ENCODE results near the gene DUSP7.

DNA sequence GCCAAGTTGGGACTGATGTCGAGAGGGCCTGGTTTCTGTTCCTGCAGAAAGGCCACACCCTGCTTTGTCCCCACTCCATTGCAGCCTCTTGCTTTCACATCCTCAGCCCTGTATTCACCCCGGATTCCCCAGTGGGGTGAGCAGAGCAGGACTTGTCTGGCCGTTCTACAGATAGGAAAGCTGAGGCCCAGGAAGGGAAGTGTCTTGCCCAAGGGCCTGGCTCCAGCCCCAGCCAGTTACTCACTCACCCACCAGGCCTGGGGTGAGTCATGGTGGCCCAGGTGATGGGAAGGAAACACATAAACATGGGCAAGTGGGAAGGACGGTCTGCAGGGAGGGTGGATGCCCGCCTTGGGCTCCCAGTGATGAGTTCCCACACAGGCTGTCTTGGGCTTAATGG lies 6.1 kb upstream of the DUSP7 start:
- TF ChIP-seq, protein P1, sequence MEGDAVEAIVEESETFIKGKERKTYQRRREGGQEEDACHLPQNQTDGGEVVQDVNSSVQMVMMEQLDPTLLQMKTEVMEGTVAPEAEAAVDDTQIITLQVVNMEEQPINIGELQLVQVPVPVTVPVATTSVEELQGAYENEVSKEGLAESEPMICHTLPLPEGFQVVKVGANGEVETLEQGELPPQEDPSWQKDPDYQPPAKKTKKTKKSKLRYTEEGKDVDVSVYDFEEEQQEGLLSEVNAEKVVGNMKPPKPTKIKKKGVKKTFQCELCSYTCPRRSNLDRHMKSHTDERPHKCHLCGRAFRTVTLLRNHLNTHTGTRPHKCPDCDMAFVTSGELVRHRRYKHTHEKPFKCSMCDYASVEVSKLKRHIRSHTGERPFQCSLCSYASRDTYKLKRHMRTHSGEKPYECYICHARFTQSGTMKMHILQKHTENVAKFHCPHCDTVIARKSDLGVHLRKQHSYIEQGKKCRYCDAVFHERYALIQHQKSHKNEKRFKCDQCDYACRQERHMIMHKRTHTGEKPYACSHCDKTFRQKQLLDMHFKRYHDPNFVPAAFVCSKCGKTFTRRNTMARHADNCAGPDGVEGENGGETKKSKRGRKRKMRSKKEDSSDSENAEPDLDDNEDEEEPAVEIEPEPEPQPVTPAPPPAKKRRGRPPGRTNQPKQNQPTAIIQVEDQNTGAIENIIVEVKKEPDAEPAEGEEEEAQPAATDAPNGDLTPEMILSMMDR (IDR thresholded peaks at IDR 0.05), result no peak
- no peak for TF ChIP-seq POLR2A (IDR thresholded peaks at IDR 0.05)

Data from body of pancreas (tissue), 4 donors.